HEK293 (cell line): ENCODE measurements around the gene TCF7L2.

ENCODE experiments used
- BCL11B ChIP-seq: fragments of 450-650 bp; formaldehyde crosslinking; IDR thresholded peaks from 2 replicates; pipeline ENCODE4 v1.5.1; 2016; ENCODE audit warnings: low read depth, missing biosample characterization, missing genetic modification characterization
- FEZF1 ChIP-seq: fragments of 450-650 bp; formaldehyde crosslinking; IDR thresholded peaks from 2 replicates; pipeline ENCODE4 v1.5.1; 2016; ENCODE audit warnings: missing biosample characterization, missing genetic modification characterization
- GFI1B ChIP-seq: fragments of 450-650 bp; formaldehyde crosslinking; IDR thresholded peaks from 2 replicates; pipeline ENCODE4 v1.5.1; 2016; ENCODE audit warnings: missing biosample characterization, missing genetic modification characterization
- OSR2 ChIP-seq: fragments of 450-650 bp; formaldehyde crosslinking; IDR thresholded peaks from 2 replicates; pipeline ENCODE4 v1.5.1; 2016; ENCODE audit warnings: missing biosample characterization, missing genetic modification characterization
- REST ChIP-seq: fragments of 450-650 bp; formaldehyde crosslinking; IDR thresholded peaks from 2 replicates; pipeline ENCODE4 v1.5.1; 2016; ENCODE audit warnings: missing biosample characterization, missing genetic modification characterization
- ZBTB20 ChIP-seq: fragments of 450-650 bp; formaldehyde crosslinking; IDR thresholded peaks from 2 replicates; pipeline ENCODE4 v1.5.1; 2016; ENCODE audit warnings: missing biosample characterization, missing genetic modification characterization
- ZNF157 ChIP-seq: fragments of 450-650 bp; formaldehyde crosslinking; IDR thresholded peaks from 2 replicates; pipeline ENCODE4 v1.5.1; 2016; ENCODE audit warnings: missing biosample characterization, missing genetic modification characterization
- ZNF169 ChIP-seq: fragments of 450-650 bp; formaldehyde crosslinking; IDR thresholded peaks from 2 replicates; pipeline ENCODE4 v1.5.1; 2016; ENCODE audit warnings: missing biosample characterization, missing genetic modification characterization
- ZNF174 ChIP-seq: fragments of 450-650 bp; formaldehyde crosslinking; IDR thresholded peaks from 2 replicates; pipeline ENCODE4 v1.5.0; 2017; ENCODE audit warnings: missing biosample characterization, mild to moderate bottlenecking, missing genetic modification characterization
- ZNF175 ChIP-seq: fragments of 450-650 bp; formaldehyde crosslinking; IDR thresholded peaks from 2 replicates; pipeline ENCODE4 v1.5.1; 2016; ENCODE audit warnings: missing biosample characterization, missing genetic modification characterization
- ZNF24 ChIP-seq: fragments of 450-650 bp; formaldehyde crosslinking; IDR thresholded peaks from 2 replicates; pipeline ENCODE4 v1.5.1; 2016; ENCODE audit warnings: missing biosample characterization, missing genetic modification characterization
- ZNF280D ChIP-seq: fragments of 450-650 bp; formaldehyde crosslinking; IDR thresholded peaks from 2 replicates; pipeline ENCODE4 v1.5.1; 2016; ENCODE audit warnings: missing biosample characterization, missing genetic modification characterization
- ZNF335 ChIP-seq: fragments of 450-650 bp; formaldehyde crosslinking; conservative IDR thresholded peaks from 2 replicates; pipeline ENCODE4 v1.5.1; 2016; ENCODE audit warnings: missing biosample characterization, missing genetic modification characterization
- ZNF350 ChIP-seq: fragments of 450-650 bp; formaldehyde crosslinking; IDR thresholded peaks from 2 replicates; pipeline ENCODE4 v1.5.0; 2017; ENCODE audit warnings: missing biosample characterization, mild to moderate bottlenecking, missing genetic modification characterization
- ZNF426 ChIP-seq: fragments of 450-650 bp; formaldehyde crosslinking; IDR thresholded peaks from 2 replicates; pipeline ENCODE4 v1.5.1; 2017; ENCODE audit warnings: missing biosample characterization, missing genetic modification characterization, mild to moderate bottlenecking, inconsistent platforms, moderate library complexity
- ZNF501 ChIP-seq: fragments of 450-650 bp; formaldehyde crosslinking; IDR thresholded peaks from 2 replicates; pipeline ENCODE4 v1.5.1; 2016; ENCODE audit warnings: missing biosample characterization, missing genetic modification characterization
- ZNF530 ChIP-seq: fragments of 450-650 bp; formaldehyde crosslinking; IDR thresholded peaks from 2 replicates; pipeline ENCODE4 v1.5.1; 2016; ENCODE audit warnings: low read depth, missing biosample characterization, missing genetic modification characterization
- ZNF621 ChIP-seq: fragments of 450-650 bp; formaldehyde crosslinking; IDR thresholded peaks from 2 replicates; pipeline ENCODE4 v1.5.1; 2017; ENCODE audit warnings: missing biosample characterization, missing genetic modification characterization
- ZNF658 ChIP-seq: fragments of 450-650 bp; formaldehyde crosslinking; IDR thresholded peaks from 2 replicates; pipeline ENCODE4; 2016; ENCODE audit warnings: missing biosample characterization, missing genetic modification characterization
- ZNF707 ChIP-seq: fragments of 450-650 bp; formaldehyde crosslinking; IDR thresholded peaks from 2 replicates; pipeline ENCODE4 v1.5.1; 2016; ENCODE audit warnings: missing biosample characterization, missing genetic modification characterization
- ZSCAN16 ChIP-seq: fragments of 450-650 bp; formaldehyde crosslinking; IDR thresholded peaks from 2 replicates; pipeline ENCODE4 v1.5.1; 2016; ENCODE audit warnings: missing biosample characterization, missing genetic modification characterization
- ZSCAN23 ChIP-seq: fragments of 450-650 bp; formaldehyde crosslinking; IDR thresholded peaks from 2 replicates; pipeline ENCODE4 v1.5.1; 2016; ENCODE audit warnings: missing biosample characterization, missing genetic modification characterization
- TF ChIP-seq, protein P1 (sequence below): fragments of 450-650 bp; formaldehyde crosslinking; IDR thresholded peaks from 2 replicates; pipeline ENCODE4 v1.5.1; 2017; ENCODE audit warnings: missing biosample characterization, missing genetic modification characterization
- TF ChIP-seq, protein P2 (sequence below): fragments of 450-650 bp; formaldehyde crosslinking; IDR thresholded peaks from 2 replicates; pipeline ENCODE4 v1.5.1; 2016; ENCODE audit warnings: missing biosample characterization, missing genetic modification characterization
- TF ChIP-seq, protein P3 (sequence below): fragments of 450-650 bp; formaldehyde crosslinking; IDR thresholded peaks from 2 replicates; pipeline ENCODE4 v1.5.1; 2016; ENCODE audit warnings: missing biosample characterization, missing genetic modification characterization

TCF7L2 gene

GRCh38 chr10:112951359-112952281, 1.6 kb downstream of the TCF7L2 start (continued):
- TF ChIP-seq ZNF501 (tag by site-specific recombination): peak; percentile 33; the same call in 1 of the 2 replicates
- TF ChIP-seq ZNF621 (tag by site-specific recombination): no peak
- no peak for TF ChIP-seq ZNF350
- no peak for TF ChIP-seq ZNF157 (tag by site-specific recombination)
- no peak for TF ChIP-seq ZNF707
- no peak for TF ChIP-seq ZNF530
- TF ChIP-seq, protein P1, sequence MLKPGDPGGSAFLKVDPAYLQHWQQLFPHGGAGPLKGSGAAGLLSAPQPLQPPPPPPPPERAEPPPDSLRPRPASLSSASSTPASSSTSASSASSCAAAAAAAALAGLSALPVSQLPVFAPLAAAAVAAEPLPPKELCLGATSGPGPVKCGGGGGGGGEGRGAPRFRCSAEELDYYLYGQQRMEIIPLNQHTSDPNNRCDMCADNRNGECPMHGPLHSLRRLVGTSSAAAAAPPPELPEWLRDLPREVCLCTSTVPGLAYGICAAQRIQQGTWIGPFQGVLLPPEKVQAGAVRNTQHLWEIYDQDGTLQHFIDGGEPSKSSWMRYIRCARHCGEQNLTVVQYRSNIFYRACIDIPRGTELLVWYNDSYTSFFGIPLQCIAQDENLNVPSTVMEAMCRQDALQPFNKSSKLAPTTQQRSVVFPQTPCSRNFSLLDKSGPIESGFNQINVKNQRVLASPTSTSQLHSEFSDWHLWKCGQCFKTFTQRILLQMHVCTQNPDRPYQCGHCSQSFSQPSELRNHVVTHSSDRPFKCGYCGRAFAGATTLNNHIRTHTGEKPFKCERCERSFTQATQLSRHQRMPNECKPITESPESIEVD (tag by site-specific recombination): peak; percentile 30; the same call in 1 of the 2 replicates
- TF ChIP-seq, protein P2, sequence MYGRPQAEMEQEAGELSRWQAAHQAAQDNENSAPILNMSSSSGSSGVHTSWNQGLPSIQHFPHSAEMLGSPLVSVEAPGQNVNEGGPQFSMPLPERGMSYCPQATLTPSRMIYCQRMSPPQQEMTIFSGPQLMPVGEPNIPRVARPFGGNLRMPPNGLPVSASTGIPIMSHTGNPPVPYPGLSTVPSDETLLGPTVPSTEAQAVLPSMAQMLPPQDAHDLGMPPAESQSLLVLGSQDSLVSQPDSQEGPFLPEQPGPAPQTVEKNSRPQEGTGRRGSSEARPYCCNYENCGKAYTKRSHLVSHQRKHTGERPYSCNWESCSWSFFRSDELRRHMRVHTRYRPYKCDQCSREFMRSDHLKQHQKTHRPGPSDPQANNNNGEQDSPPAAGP: peak; percentile 63
- TF ChIP-seq ZNF658 (tag by site-specific recombination): no peak
- no peak for TF ChIP-seq ZNF426 (tag by site-specific recombination)
- peak; percentile 90 for TF ChIP-seq ZNF335
- TF ChIP-seq FEZF1 (tag by site-specific recombination): peak; percentile 53; the same call in 1 of the 2 replicates
- TF ChIP-seq REST (tag by site-specific recombination): peak; percentile 43; the same call in 1 of the 2 replicates
- TF ChIP-seq ZNF169: no peak
- no peak for TF ChIP-seq OSR2 (tag by site-specific recombination)
- no peak for TF ChIP-seq ZSCAN23 (tag by site-specific recombination)
- TF ChIP-seq ZNF280D (tag by site-specific recombination): no peak
- no peak for TF ChIP-seq ZNF24 (tag by site-specific recombination)
- TF ChIP-seq, protein P3, sequence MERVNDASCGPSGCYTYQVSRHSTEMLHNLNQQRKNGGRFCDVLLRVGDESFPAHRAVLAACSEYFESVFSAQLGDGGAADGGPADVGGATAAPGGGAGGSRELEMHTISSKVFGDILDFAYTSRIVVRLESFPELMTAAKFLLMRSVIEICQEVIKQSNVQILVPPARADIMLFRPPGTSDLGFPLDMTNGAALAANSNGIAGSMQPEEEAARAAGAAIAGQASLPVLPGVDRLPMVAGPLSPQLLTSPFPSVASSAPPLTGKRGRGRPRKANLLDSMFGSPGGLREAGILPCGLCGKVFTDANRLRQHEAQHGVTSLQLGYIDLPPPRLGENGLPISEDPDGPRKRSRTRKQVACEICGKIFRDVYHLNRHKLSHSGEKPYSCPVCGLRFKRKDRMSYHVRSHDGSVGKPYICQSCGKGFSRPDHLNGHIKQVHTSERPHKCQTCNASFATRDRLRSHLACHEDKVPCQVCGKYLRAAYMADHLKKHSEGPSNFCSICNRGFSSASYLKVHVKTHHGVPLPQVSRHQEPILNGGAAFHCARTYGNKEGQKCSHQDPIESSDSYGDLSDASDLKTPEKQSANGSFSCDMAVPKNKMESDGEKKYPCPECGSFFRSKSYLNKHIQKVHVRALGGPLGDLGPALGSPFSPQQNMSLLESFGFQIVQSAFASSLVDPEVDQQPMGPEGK (tag by site-specific recombination): peak; percentile 78
- 0 out of 2 replicates have a peak, but pooled peaks have one; percentile 63 for TF ChIP-seq ZSCAN16
- TF ChIP-seq BCL11B: peak; percentile 71; the same call in 1 of the 2 replicates
- TF ChIP-seq ZBTB20 (tag by site-specific recombination): peak; percentile 97
- TF ChIP-seq ZNF175: no peak
- TF ChIP-seq ZNF174 (tag by site-specific recombination): no peak
- peak; percentile 63; the same call in 1 of the 2 replicates for TF ChIP-seq GFI1B (tag by site-specific recombination)
